Endodermal cell (in vitro differentiated cells): ENCODE results near the gene PHLDB2. TPM values are rescaled to one million over a fixed set of nuclear protein-coding genes. Genes with fewer than 3 reads are reported as not detected.

ENCODE experiments used
- DNase-seq: peaks from one replicate; pipeline ENCODE4 v3.0.0-alpha.2; 2017
- H3K27ac ChIP-seq: 2 replicates; pipeline ENCODE4 v1.5.1; 2013; ENCODE audit warnings: mild to moderate bottlenecking, low read depth, low read length, moderate library complexity
- H3K27me3 ChIP-seq: 2 replicates; pipeline ENCODE4 v1.6.1; 2013; ENCODE audit warnings: mild to moderate bottlenecking, low read length, moderate library complexity; ENCODE audit not compliant: insufficient read depth, control insufficient read depth, poor library complexity, severe bottlenecking
- H3K36me3 ChIP-seq: 2 replicates; pipeline ENCODE4 v1.7.0; 2013; ENCODE audit warnings: mild to moderate bottlenecking, low read length, moderate library complexity; ENCODE audit not compliant: control insufficient read depth, insufficient read depth
- H3K4me1 ChIP-seq: one replicate; pipeline ENCODE4 v1.7.0; 2013; ENCODE audit warnings: low read length; ENCODE audit not compliant: control insufficient read depth, insufficient read depth
- H3K4me3 ChIP-seq: 2 replicates; pipeline ENCODE4 v1.5.1; 2013; ENCODE audit warnings: mild to moderate bottlenecking, low read length, moderate library complexity
- H3K9ac ChIP-seq: 2 replicates; pipeline ENCODE4 v1.6.1; 2013; ENCODE audit warnings: mild to moderate bottlenecking, low read length, moderate library complexity; ENCODE audit not compliant: poor library complexity, severe bottlenecking; ENCODE audit errors: extremely low read depth
- H3K9me3 ChIP-seq: 2 replicates; pipeline ENCODE4 v1.6.1; 2013; ENCODE audit warnings: mild to moderate bottlenecking, low read length, moderate library complexity; ENCODE audit not compliant: control insufficient read depth
- H3K27ac Mint-ChIP-seq: 2 replicates; pipeline ENCODE4 v1.8.0; 2020; ENCODE audit warnings: mixed read lengths
- H3K27me3 Mint-ChIP-seq: 2 replicates; pipeline ENCODE4 v1.8.0; 2021; ENCODE audit warnings: mild to moderate bottlenecking, mixed read lengths; ENCODE audit not compliant: insufficient read depth
- H3K36me3 Mint-ChIP-seq: 2 replicates; pipeline ENCODE4 v1.8.0; 2020; ENCODE audit warnings: low read depth, mixed read lengths
- H3K4me1 Mint-ChIP-seq: 2 replicates; pipeline ENCODE4 v1.8.0; 2020; ENCODE audit warnings: mixed read lengths
- H3K4me3 Mint-ChIP-seq: 2 replicates; pipeline ENCODE4 v1.8.0; 2020; ENCODE audit warnings: mild to moderate bottlenecking, moderate library complexity, mixed read lengths
- H3K9me3 Mint-ChIP-seq: 2 replicates; pipeline ENCODE4 v1.8.0; 2020; ENCODE audit warnings: mild to moderate bottlenecking, mixed read lengths
- CTCF ChIP-seq: fragments of 200-600 bp; sonication (generic); conservative IDR thresholded peaks from 2 replicates; pipeline ENCODE4 v1.5.0; 2021; ENCODE audit warnings: antibody characterized with exemption, mild to moderate bottlenecking
- WGBS, 2 experiments: methylation state at CpG; one replicate each; pipeline versions ENCODE4 v1.1.5 to v1.1.7; 2013; ENCODE audit warnings: missing lambda C conversion rate in 2 of 2, mixed read lengths in 1 of 2; ENCODE audit not compliant: insufficient coverage in 1 of 2, insufficient read length in 1 of 2; 5-methylcytosine and 5-hydroxymethylcytosine counted together
- total RNA-seq, 2 donors: library from RNA; stranded (reverse); fragmentation: NEBNext Ultra II Directional in 1 of 2; extraction: Animal tissue kit (Norgen Biotek cat#: 25700) in 1 of 2; gene quantifications; 2 replicates in 1 of 2; 3 replicates in 1 of 2; pipeline ENCODE4 v1.2.1, GENCODE V29; 2021

PHLDB2 gene
- total RNA-seq, 2 donors from 2014 or later, result 59.5 to 67.4 TPM

DNA sequence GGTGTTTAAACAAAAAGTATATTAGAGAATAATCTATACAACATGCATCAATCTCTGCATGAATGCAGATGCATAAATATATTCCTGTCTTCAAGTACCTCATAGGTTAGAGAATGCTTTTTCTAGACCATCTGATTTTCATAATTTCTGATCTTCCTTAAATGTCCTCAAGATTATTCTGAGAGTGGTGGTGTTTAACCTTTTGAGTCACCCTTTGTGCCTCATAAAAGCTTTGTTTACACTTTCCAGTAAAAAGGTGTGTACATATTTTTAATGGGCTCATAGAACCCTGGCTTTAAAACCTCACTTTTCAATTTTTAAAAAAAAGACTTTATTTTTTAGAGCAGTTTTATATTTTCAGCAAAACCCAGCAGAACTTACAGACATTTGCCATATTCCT is 78.8 kb downstream of the PHLDB2 start:
- Mint-ChIP-seq H3K27me3 (no peaks in the 10 kb centered on the region), H3K4me1 (no peaks in the 10 kb centered on the region), H3K36me3 (peaks cover 58% of the 10 kb centered on the region), H3K4me3 (no peak overlapping the region), H3K9me3 (no peaks in the 10 kb centered on the region), H3K27ac (no peak overlapping the region)
- H3K27ac ChIP-seq, result no peak overlapping the region
- no peak overlapping the region for H3K4me3 ChIP-seq
- H3K36me3 ChIP-seq, result peaks cover 85% of the 10 kb centered on the region
- peaks cover 15% of the 10 kb centered on the region for H3K9me3 ChIP-seq
- no peaks in the 10 kb centered on the region for H3K4me1 ChIP-seq
- TF ChIP-seq CTCF, result no peak
- H3K27me3 ChIP-seq, result no peaks in the 10 kb centered on the region
- no peak overlapping the region for H3K9ac ChIP-seq
- DNase-seq, result no peak

- Histone ChIP-seq H3K4me1 (no peaks in the 10 kb centered on the region), H3K4me3 (no peak overlapping the region), H3K36me3 (peaks cover 82% of the 10 kb centered on the region), H3K27me3 (no peaks in the 10 kb centered on the region), H3K9me3 (peaks cover 3% of the 10 kb centered on the region), H3K27ac (no peak overlapping the region), H3K9ac (no peak overlapping the region)
- whole genome bisulfite sequencing, 2 experiments, result 94 to 97% methylated on average over 2 of the region's 2 CpGs
- Mint-ChIP-seq H3K27ac (no peak overlapping the region), H3K4me1 (no peaks in the 10 kb centered on the region), H3K4me3 (no peak overlapping the region), H3K36me3 (peaks cover 49% of the 10 kb centered on the region), H3K27me3 (no peaks in the 10 kb centered on the region), H3K9me3 (no peaks in the 10 kb centered on the region)
- DNase-seq, result no peak
- TF ChIP-seq CTCF, result no peak
These were observed 80.8 kb downstream of the PHLDB2 start for GRCh38 chr3:111939873-111940272.

DNA sequence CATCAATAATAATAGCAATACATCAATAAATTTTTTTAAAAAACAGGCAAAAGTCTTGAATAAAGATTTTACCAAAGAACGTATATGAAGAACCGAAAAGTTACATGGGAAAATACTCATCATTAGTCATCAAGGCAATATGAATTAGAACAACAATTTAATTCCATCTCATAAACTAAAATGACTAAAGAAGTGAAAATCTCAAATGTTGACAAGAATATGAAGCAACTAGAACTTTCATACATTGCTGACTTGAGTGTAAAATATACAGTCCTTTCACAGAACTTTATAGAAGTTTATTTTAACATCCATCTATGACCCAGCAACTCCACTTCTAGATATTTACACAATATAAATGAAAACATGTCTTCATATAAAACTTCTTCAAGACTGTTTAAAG is 84.5 kb downstream of the PHLDB2 start:
- no peak for DNase-seq
- Histone ChIP-seq H3K9me3 (no peaks in the 10 kb centered on the region), H3K4me1 (no peaks in the 10 kb centered on the region), H3K4me3 (no peak overlapping the region), H3K36me3 (peaks cover 68% of the 10 kb centered on the region), H3K9ac (no peak overlapping the region), H3K27me3 (no peaks in the 10 kb centered on the region), H3K27ac (no peak overlapping the region)
- WGBS, 2 experiments, result 93 to 100% methylated on average over 2 of the region's 2 CpGs
- Mint-ChIP-seq H3K27me3 (no peaks in the 10 kb centered on the region), H3K9me3 (no peaks in the 10 kb centered on the region), H3K4me3 (no peak overlapping the region), H3K4me1 (no peaks in the 10 kb centered on the region), H3K36me3 (peaks cover 46% of the 10 kb centered on the region), H3K27ac (no peak overlapping the region)
- no peak for TF ChIP-seq CTCF
